ENCODE data around the gene GFOD2.

- TF ChIP-seq PHF8 (conservative IDR thresholded peaks at IDR 0.05; ENCODE audit: low read depth, low read length) (no peak), SUZ12 (IDR thresholded peaks at IDR 0.05; ENCODE audit: low read length) (no peak), CEBPB (IDR thresholded peaks at IDR 0.05; ENCODE audit: low read depth, low read length) (no peak), ATF3 (IDR thresholded peaks at IDR 0.05; ENCODE audit: insufficient read depth, low read depth, low read length) (no peak), ATF2 (IDR thresholded peaks at IDR 0.05; ENCODE audit: low read length) (no peak)
These were observed 10.1 kb downstream of the GFOD2 start for GRCh38 chr16:67709050-67709449.

Data from H1 (cell line).